K562 (cell line): ENCODE data around the gene NAA38. TPM values are rescaled to one million over a fixed set of nuclear protein-coding genes. Genes with fewer than 3 reads are reported as not detected.
A peak's percentile ranks its signal among the peaks of the same experiment; 100 is the strongest.

ENCODE experiments used
- BRD9 ChIP-seq: fragments of 450-650 bp; IDR thresholded peaks from 2 replicates; pipeline ENCODE4 v1.6.1; 2018; ENCODE audit warnings: low read depth; ENCODE audit not compliant: partially characterized antibody
- CHD1 ChIP-seq: fragments of 200-600 bp; sonication (generic); IDR thresholded peaks from one replicate; pipeline ENCODE4 v1.6.1; 2012; ENCODE audit warnings: mild to moderate bottlenecking, moderate library complexity, low read length, inconsistent platforms
- ESRRB ChIP-seq: fragments of 250-450 bp; sonication (Bioruptor Pico); IDR thresholded peaks from 2 replicates; pipeline ENCODE4 v1.5.0; 2020; ENCODE audit warnings: mild to moderate bottlenecking, moderate library complexity, borderline replicate concordance
- HOMEZ ChIP-seq: fragments of 250-450 bp; sonication (Bioruptor Pico); IDR thresholded peaks from 2 replicates; pipeline ENCODE4 v1.4.0; 2020; ENCODE audit warnings: mild to moderate bottlenecking, moderate library complexity
- MECOM ChIP-seq: fragments of 250-450 bp; sonication (Bioruptor Pico); IDR thresholded peaks from 2 replicates; pipeline ENCODE4 v1.8.0; 2022; ENCODE audit warnings: inconsistent platforms
- NFRKB ChIP-seq: fragments of 450-650 bp; IDR thresholded peaks from 2 replicates; pipeline ENCODE4 v1.6.1; 2016; ENCODE audit warnings: low read depth
- RBFOX2 ChIP-seq: fragments of 200-400 bp; formaldehyde crosslinking; IDR thresholded peaks from 2 replicates; pipeline ENCODE4 v1.6.1; 2017; ENCODE audit warnings: low read depth, mild to moderate bottlenecking, low read length, moderate library complexity
- SAP30 ChIP-seq: fragments of 200-600 bp; sonication (generic); IDR thresholded peaks from 2 replicates; pipeline ENCODE4 v1.6.1; 2012; ENCODE audit warnings: borderline replicate concordance, low read depth, mild to moderate bottlenecking, moderate library complexity, low read length, control low read depth, inconsistent platforms; ENCODE audit not compliant: insufficient read depth, poor library complexity, severe bottlenecking
- SRSF7 ChIP-seq: fragments of 200-400 bp; formaldehyde crosslinking; optimal IDR thresholded peaks from 2 replicates; pipeline ENCODE3; 2017; ENCODE audit warnings: mild to moderate bottlenecking, low read depth, low read length
- WHSC1 ChIP-seq: IDR thresholded peaks from one replicate; pipeline ENCODE4 v1.6.1; 2012; ENCODE audit warnings: low read length, control low read depth, inconsistent platforms
- ZC3H4 ChIP-seq: sonication (generic); formaldehyde crosslinking; IDR thresholded peaks from 2 replicates; pipeline ENCODE4 v1.9.0; 2021; ENCODE audit warnings: missing genetic modification reagents, borderline replicate concordance
- ZNF263 ChIP-seq: sonication (generic); formaldehyde crosslinking; IDR thresholded peaks from 2 replicates; pipeline ENCODE4 v1.8.0; 2022; ENCODE audit warnings: mild to moderate bottlenecking, missing genetic modification reagents, borderline replicate concordance
- ZNF324 ChIP-seq: fragments of 250-450 bp; sonication (Bioruptor Pico); IDR thresholded peaks from 2 replicates; pipeline ENCODE4 v1.4.0; 2020; ENCODE audit warnings: mild to moderate bottlenecking
- ZNF444 ChIP-seq: fragments of 250-450 bp; sonication (Bioruptor Pico); IDR thresholded peaks from 2 replicates; pipeline ENCODE4 v1.4.0; 2020; ENCODE audit warnings: mild to moderate bottlenecking, moderate library complexity
- ZNF445 ChIP-seq: fragments of 250-450 bp; sonication (Bioruptor Pico); IDR thresholded peaks from 2 replicates; pipeline ENCODE4 v1.4.0; 2020; ENCODE audit warnings: low read depth, mild to moderate bottlenecking, moderate library complexity
- ZNF518B ChIP-seq: fragments of 250-450 bp; sonication (Bioruptor Pico); IDR thresholded peaks from 2 replicates; pipeline ENCODE4 v1.5.0; 2021; ENCODE audit warnings: mild to moderate bottlenecking, moderate library complexity
- ZNF609 ChIP-seq: sonication (generic); formaldehyde crosslinking; IDR thresholded peaks from 2 replicates; pipeline ENCODE4 v1.8.1; 2023; ENCODE audit warnings: missing genetic modification reagents, mild to moderate bottlenecking, borderline replicate concordance
- polyA plus RNA-seq, 8 experiments: library from polyadenylated mRNA; depleted of rRNA in 4 of 8; stranded (reverse) in 5 of 8; unstranded in 3 of 8; fragments of >200 nt; fragmentation: Nextera tagmentation in 2 of 8; fragmentation: Illumina TruSeq in 1 of 8; extraction: Ambion mirVana in 2 of 8; extraction: Trizol in 1 of 8; gene quantifications; 2 replicates each; pipeline versions ENCODE4 v1.2.1 to v1.2.3, GENCODE V29; 2011 to 2014; ENCODE audit warnings: inconsistent platforms in 1 of 8, missing spikeins in 1 of 8
- total RNA-seq, 7 experiments: library from RNA; depleted of rRNA in 6 of 7; stranded (reverse); fragments of >200 nt in 6 of 7; fragmentation: Illumina TruSeq in 2 of 7; extraction: Trizol in 2 of 7; gene quantifications; 2 replicates each; pipeline versions ENCODE4 v1.2.1 to v1.2.3, GENCODE V29; 2011 to 2021; ENCODE audit warnings: low replicate concordance in 1 of 7

Gene NAA38
- total and polyA plus RNA-seq, 9 of the 15 experiments (the other 6 are each of a cell fraction or from before 2014, with no cell fraction given) = 16.4 to 99.8 (median 57.3) TPM

- no peak for TF ChIP-seq ZNF609
- no peak for TF ChIP-seq ZNF444 (CRISPR knock-in tag)
- TF ChIP-seq RBFOX2 = peak; percentile 80
- TF ChIP-seq ZNF324 (CRISPR knock-in tag) = no peak
- TF ChIP-seq ESRRB (CRISPR knock-in tag) = no peak
- no peak for TF ChIP-seq MECOM (CRISPR knock-in tag)
- no peak for TF ChIP-seq WHSC1
- TF ChIP-seq CHD1 = no peak
- peak; percentile 83; the same call in 1 of the 2 replicates for TF ChIP-seq ZNF263 (CRISPR knock-in tag)
- no peak for TF ChIP-seq ZC3H4 (CRISPR knock-in tag)
- TF ChIP-seq ZNF445 (CRISPR knock-in tag) = no peak
- peak; percentile 89; the same call in 1 of the 2 replicates for TF ChIP-seq NFRKB
- TF ChIP-seq SRSF7 = no peak
- peak; percentile 38 for TF ChIP-seq SAP30
- peak; percentile 92 for TF ChIP-seq BRD9
- TF ChIP-seq ZNF518B (CRISPR knock-in tag) = no peak
- no peak for TF ChIP-seq HOMEZ (CRISPR knock-in tag)
Measured at GRCh38 chr17:7838090-7839075, 19.0 kb downstream of the NAA38 start (continued).
